ENCODE results near the gene DNM1.

GRCh38 chr9:128192601-128193371 is 10.4 kb upstream of the DNM1 start:
- TF ChIP-seq POLR2A (IDR thresholded peaks at IDR 0.05; ENCODE audit: low read length) (no peak), GATA1 (IDR thresholded peaks at IDR 0.05; ENCODE audit: low read depth, low read length) (no peak)

All from erythroblast (primary cell).